NOMO-1 treated with dmso at 0.1 percent for 144 hours (cell line): ENCODE results near the gene AZGP1.
"Not testable (repeated sequence)": the region's sequence is repeated elsewhere in the genome, so short reads cannot be mapped to it uniquely, and the experiment has no call there.

Experiments used
- DNase-seq: peaks from one replicate; lab custom pipeline; 2025; ENCODE audit not compliant: unreplicated experiment; lab: John Stamatoyannopoulos, UW

The AZGP1 gene

GRCh38 chr7:99953649-99954048 lies 22.2 kb downstream of the AZGP1 start:
- DNase-seq: peak; percentile 91

GRCh38 chr7:99952649-99953048 lies 23.2 kb downstream of the AZGP1 start:
- DNase-seq: not testable (repeated sequence)

- not testable (repeated sequence) for DNase-seq
Observed at GRCh38 chr7:99950819-99951218, 25.0 kb downstream of the AZGP1 start.

- no peak for DNase-seq
Observed at GRCh38 chr7:99949645-99950228, 26.1 kb downstream of the AZGP1 start.

- no peak for DNase-seq
Observed at GRCh38 chr7:99947608-99948007, 28.2 kb downstream of the AZGP1 start.

- DNase-seq: no peak
Observed at GRCh38 chr7:99944497-99945070, 31.2 kb downstream of the AZGP1 start.

- no peak for DNase-seq
Observed at GRCh38 chr7:99943641-99944496, 32.0 kb downstream of the AZGP1 start.

GRCh38 chr7:99938296-99938695 lies 37.5 kb downstream of the AZGP1 start:
- no peak for DNase-seq

GRCh38 chr7:99935009-99935408 lies 40.8 kb downstream of the AZGP1 start:
- DNase-seq: not testable (repeated sequence)

GRCh38 chr7:99930376-99930775 lies 45.5 kb downstream of the AZGP1 start:
- no peak for DNase-seq

- no peak for DNase-seq
Observed at GRCh38 chr7:99929730-99930053, 46.1 kb downstream of the AZGP1 start.

- peak; percentile 60 for DNase-seq
Observed at GRCh38 chr7:99928994-99929729, 46.7 kb downstream of the AZGP1 start, which contains the start of gene GJC3. Gene GJC3 (minus strand): TSS chr7:99929620. CDS start chr7:99929620, 0 bp downstream.

GRCh38 chr7:99928188-99928587 lies 47.6 kb downstream of the AZGP1 start:
- DNase-seq: no peak

GRCh38 chr7:99927536-99927935 lies 48.3 kb downstream of the AZGP1 start:
- no peak for DNase-seq

GRCh38 chr7:99926321-99926720 lies 49.5 kb downstream of the AZGP1 start:
- no peak for DNase-seq

- DNase-seq: no peak
Observed at GRCh38 chr7:99923200-99923599, 52.6 kb downstream of the AZGP1 start.

GRCh38 chr7:99920149-99920548 lies 55.7 kb downstream of the AZGP1 start:
- DNase-seq: no peak

GRCh38 chr7:99919814-99920112 lies 56.1 kb downstream of the AZGP1 start:
- no peak for DNase-seq

GRCh38 chr7:99918959-99919813 lies 56.6 kb downstream of the AZGP1 start, which contains the start of gene TRIM4:
Gene TRIM4 (minus strand): TSS chr7:99919530. CDS start chr7:99919401, 129 bp downstream.
- DNase-seq: peak; percentile 99
